ENCODE measurements around the gene GNPNAT1.

The GNPNAT1 gene

GRCh38 chr14:52806115-52806514 is 14.7 kb upstream of the GNPNAT1 start:
- FAIRE-seq (no peak), DNase-seq (ENCODE audit: insufficient read length, low spot score) (no peak)
- TF ChIP-seq CTCF (IDR thresholded peaks at IDR 0.05; ENCODE audit: insufficient read depth, missing control alignments), result no peak

- no peak for FAIRE-seq
- no peak for DNase-seq (ENCODE audit: insufficient read length, low spot score)
- TF ChIP-seq CTCF (IDR thresholded peaks at IDR 0.05; ENCODE audit: insufficient read depth, missing control alignments), result no peak
These were observed 11.2 kb upstream of the GNPNAT1 start for GRCh38 chr14:52802597-52802996.

GRCh38 chr14:52801014-52801712 is 9.8 kb upstream of the GNPNAT1 start:
- TF ChIP-seq CTCF (IDR thresholded peaks at IDR 0.05; ENCODE audit: insufficient read depth, missing control alignments), result no peak
- DNase-seq (ENCODE audit: insufficient read length, low spot score) (no peak), FAIRE-seq (no peak)

- DNase-seq (ENCODE audit: insufficient read length, low spot score), result no peak
- no peak for FAIRE-seq
- no peak for TF ChIP-seq CTCF (IDR thresholded peaks at IDR 0.05; ENCODE audit: insufficient read depth, missing control alignments)
These were observed 7.4 kb upstream of the GNPNAT1 start for GRCh38 chr14:52798826-52799225.

- TF ChIP-seq CTCF (IDR thresholded peaks at IDR 0.05; ENCODE audit: insufficient read depth, missing control alignments), result no peak
- FAIRE-seq, result no peak
- DNase-seq (ENCODE audit: insufficient read length, low spot score), result no peak
These were observed 6.2 kb upstream of the GNPNAT1 start for GRCh38 chr14:52797653-52798052.

DNA sequence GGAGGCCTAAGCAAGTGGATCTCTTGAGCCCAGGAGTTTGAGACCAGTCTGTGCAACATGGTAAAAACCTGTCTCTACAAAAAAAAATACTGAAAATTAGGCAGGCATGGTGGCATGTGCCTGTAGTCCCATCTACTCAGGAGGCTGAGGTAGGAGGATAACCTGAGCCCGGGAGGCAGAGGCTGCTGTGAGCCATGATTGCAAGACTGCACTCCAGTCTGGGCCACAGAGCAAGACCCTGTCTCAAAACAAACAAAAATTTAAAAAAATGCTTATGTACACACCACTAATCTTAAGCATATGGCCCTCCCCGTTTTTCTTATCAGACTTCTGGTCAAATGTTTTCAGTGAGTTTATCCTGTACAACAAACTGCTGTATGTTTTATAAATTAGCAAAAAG is 1.7 kb upstream of the GNPNAT1 start:
- DNase-seq (ENCODE audit: insufficient read length, low spot score) (no peak), FAIRE-seq (no peak)
- TF ChIP-seq CTCF (IDR thresholded peaks at IDR 0.05; ENCODE audit: insufficient read depth, missing control alignments), result no peak

GRCh38 chr14:52792097-52792415 is 649 bp upstream of the GNPNAT1 start:
- FAIRE-seq (no peak), DNase-seq (ENCODE audit: insufficient read length, low spot score) (no peak)
- TF ChIP-seq CTCF (IDR thresholded peaks at IDR 0.05; ENCODE audit: insufficient read depth, missing control alignments), result no peak
